ENCODE results near the gene DLG2.

Gene DLG2

GRCh38 chr11:83990160-83990733 is 1636.9 kb downstream of the DLG2 start:
- no peak for TF ChIP-seq CTCF (IDR thresholded peaks at IDR 0.05; ENCODE audit: insufficient read depth, missing control alignments)
- peak; percentile 21 for FAIRE-seq
- no peak for DNase-seq (ENCODE audit: insufficient read length, low spot score)

- DNase-seq (ENCODE audit: insufficient read length, low spot score): no peak
- no peak for TF ChIP-seq CTCF (IDR thresholded peaks at IDR 0.05; ENCODE audit: insufficient read depth, missing control alignments)
- peak; percentile 44 for FAIRE-seq
Measured at GRCh38 chr11:83982825-83983224, 1644.3 kb downstream of the DLG2 start.

GRCh38 chr11:83979593-83979992 is 1647.6 kb downstream of the DLG2 start:
- DNase-seq (ENCODE audit: insufficient read length, low spot score) (no peak), FAIRE-seq (no peak)
- TF ChIP-seq CTCF (IDR thresholded peaks at IDR 0.05; ENCODE audit: insufficient read depth, missing control alignments): no peak

GRCh38 chr11:83978942-83979341 is 1648.2 kb downstream of the DLG2 start:
- FAIRE-seq (no peak), DNase-seq (ENCODE audit: insufficient read length, low spot score) (no peak)
- no peak for TF ChIP-seq CTCF (IDR thresholded peaks at IDR 0.05; ENCODE audit: insufficient read depth, missing control alignments)

GRCh38 chr11:83976086-83976485 is 1651.1 kb downstream of the DLG2 start:
- FAIRE-seq (no peak), DNase-seq (ENCODE audit: insufficient read length, low spot score) (no peak)
- no peak for TF ChIP-seq CTCF (IDR thresholded peaks at IDR 0.05; ENCODE audit: insufficient read depth, missing control alignments)

- DNase-seq (ENCODE audit: insufficient read length, low spot score): no peak
- FAIRE-seq: no peak
- TF ChIP-seq CTCF (IDR thresholded peaks at IDR 0.05; ENCODE audit: insufficient read depth, missing control alignments): no peak
Measured at GRCh38 chr11:83972536-83972935, 1654.6 kb downstream of the DLG2 start.

GRCh38 chr11:83971063-83971462 is 1656.1 kb downstream of the DLG2 start:
- FAIRE-seq (no peak), DNase-seq (ENCODE audit: insufficient read length, low spot score) (no peak)
- TF ChIP-seq CTCF (IDR thresholded peaks at IDR 0.05; ENCODE audit: insufficient read depth, missing control alignments): no peak
